Small intestine (tissue), 7 donors: Measurements from ENCODE around the gene GDPD5. TPM values are rescaled to one million over a fixed set of nuclear protein-coding genes. Genes with fewer than 3 reads are reported as not detected.

ENCODE experiments used
- DNase-seq, 2 donors: peaks; one replicate each; pipeline versions ENCODE4 v3.0.0 to v3.0.0-alpha.2; 2013
- FAIRE-seq: peaks from 2 replicates; lab custom pipeline; 2012; peaks lifted over from hg19 to GRCh38; lab: Jason Lieb, UNC
- H3K27ac ChIP-seq, 3 donors: one replicate each; pipeline ENCODE4 v1.5.1; 2013; ENCODE audit warnings: low read length in 2 of 3, mild to moderate bottlenecking in 2 of 3, control low read depth in 1 of 3, inconsistent platforms in 1 of 3, low read depth in 1 of 3, moderate library complexity in 1 of 3
- H3K27me3 ChIP-seq, 3 donors: one replicate each; pipeline ENCODE4 v1.6.1; 2013; ENCODE audit warnings: low read length in 3 of 3, inconsistent platforms in 1 of 3; ENCODE audit not compliant: control insufficient read depth in 3 of 3, insufficient read depth in 3 of 3
- H3K36me3 ChIP-seq, 3 donors: one replicate each; pipeline ENCODE4 v1.6.1; 2013; ENCODE audit warnings: low read length in 3 of 3, inconsistent platforms in 1 of 3, low read depth in 1 of 3, mild to moderate bottlenecking in 1 of 3, moderate library complexity in 1 of 3; ENCODE audit not compliant: control insufficient read depth in 3 of 3, insufficient read depth in 2 of 3
- H3K4me1 ChIP-seq, 3 donors: one replicate each; pipeline ENCODE4 v1.6.1; 2013; ENCODE audit warnings: low read length in 2 of 3, inconsistent platforms in 1 of 3, low read depth in 1 of 3, mild to moderate bottlenecking in 1 of 3, moderate library complexity in 1 of 3; ENCODE audit not compliant: control insufficient read depth in 3 of 3, insufficient read depth in 2 of 3
- H3K4me3 ChIP-seq, 3 donors: one replicate each; pipeline ENCODE4 v1.5.1; 2013; ENCODE audit warnings: low read length in 3 of 3, control low read depth in 1 of 3, inconsistent platforms in 1 of 3, low read depth in 1 of 3, mild to moderate bottlenecking in 1 of 3, moderate library complexity in 1 of 3
- H3K9me3 ChIP-seq, 2 donors: one replicate each; pipeline ENCODE4 v1.6.1; 2013; ENCODE audit warnings: low read depth in 1 of 2, low read length in 1 of 2; ENCODE audit not compliant: control insufficient read depth in 2 of 2, insufficient read depth in 1 of 2
- WGBS, 3 donors: extraction: QIAGEN DNeasy Blood & Tissue Kit; methylation state at CpG; one replicate each; pipeline ENCODE4 v1.1.7; 2013; 5-methylcytosine and 5-hydroxymethylcytosine counted together
- polyA plus RNA-seq, 4 donors: library from polyadenylated mRNA; stranded (reverse) in 3 of 4; unstranded in 1 of 4; fragments of 200-250 nt in 3 of 4; fragments of 120-200 nt in 1 of 4; gene quantifications; one replicate each; pipeline versions ENCODE4 v1.2.1 to v1.2.3, GENCODE V29; 2013
- donor health status: healthy with polysubstance abuse.
- donor health status: control.
- donor health status: control.
- donor health status: Bipolar disorder and iron deficiency.
- donor health status: healthy.

Gene GDPD5
- polyA plus RNA-seq, 4 donors: 1.1 to 82.7 (median 6.1) TPM

- H3K4me1 ChIP-seq: peaks cover 0 to 17% (median 0%) of the 10 kb centered on the region in 3 donors
- peaks cover 23 to 58% (median 33%) of the 10 kb centered on the region in 3 donors for H3K36me3 ChIP-seq
- no peak overlapping the region for H3K27ac ChIP-seq
- H3K27me3 ChIP-seq: no peaks in the 10 kb centered on the region
- H3K4me3 ChIP-seq: no peak overlapping the region
- DNase-seq (no peak), FAIRE-seq (no peak)
- WGBS, 3 donors: 77 to 81% (median 79%) methylated on average over 15 of the region's 15 CpGs
- no peaks in the 10 kb centered on the region for H3K9me3 ChIP-seq
These were observed 121.6 kb downstream of the GDPD5 start for GRCh38 chr11:75403983-75404658.

- DNase-seq: no peak
- no peak for FAIRE-seq
- Histone ChIP-seq H3K9me3 (no peaks in the 10 kb centered on the region), H3K4me1 (peaks cover 0 to 17% (median 0%) of the 10 kb centered on the region in 3 donors), H3K36me3 (peaks cover 21 to 49% (median 33%) of the 10 kb centered on the region in 3 donors), H3K27ac (no peak overlapping the region), H3K27me3 (no peaks in the 10 kb centered on the region), H3K4me3 (no peak overlapping the region)
- WGBS, 3 donors: 50 to 67% (median 63%) methylated on average over 1 of the region's 1 CpG
These were observed 122.7 kb downstream of the GDPD5 start for GRCh38 chr11:75403037-75403436.

- FAIRE-seq (no peak), DNase-seq (no peak)
- no peak overlapping the region for H3K4me3 ChIP-seq
- no peaks in the 10 kb centered on the region for H3K27me3 ChIP-seq
- H3K36me3 ChIP-seq: peaks cover 21 to 46% (median 33%) of the 10 kb centered on the region in 3 donors
- WGBS, 3 donors: 75 to 78% (median 77%) methylated on average over 10 of the region's 10 CpGs
- peaks cover 0 to 17% (median 0%) of the 10 kb centered on the region in 3 donors for H3K4me1 ChIP-seq
- H3K9me3 ChIP-seq: no peaks in the 10 kb centered on the region
- no peak overlapping the region for H3K27ac ChIP-seq
These were observed 123.6 kb downstream of the GDPD5 start for GRCh38 chr11:75402002-75402773.

- peaks cover 11 to 40% (median 25%) of the 10 kb centered on the region in 3 donors for H3K36me3 ChIP-seq
- peaks cover 0 to 17% (median 0%) of the 10 kb centered on the region in 3 donors for H3K4me1 ChIP-seq
- WGBS, 3 donors: 1 to 6% (median 5%) methylated on average over 11 of the region's 11 CpGs
- H3K27ac ChIP-seq: peak overlapping the region; percentile 92 to 99 (median 93)
- no peaks in the 10 kb centered on the region for H3K9me3 ChIP-seq
- no peaks in the 10 kb centered on the region for H3K27me3 ChIP-seq
- peak; percentile 42 to 57 for DNase-seq
- H3K4me3 ChIP-seq: peak overlapping the region; percentile 73 to 83 (median 81)
- no peak for FAIRE-seq
These were observed 125.4 kb downstream of the GDPD5 start for GRCh38 chr11:75400146-75400865.

GRCh38 chr11:75399344-75400145 is 126.2 kb downstream of the GDPD5 start, which contains the start of gene RPS3:
RPS3 (plus strand) TSS chr11:75399518; CDS start chr11:75399548, 30 bp downstream.
- Histone ChIP-seq H3K27me3 (no peaks in the 10 kb centered on the region), H3K4me1 (peaks cover 0 to 17% (median 0%) of the 10 kb centered on the region in 3 donors), H3K36me3 (peaks cover 8 to 32% (median 22%) of the 10 kb centered on the region in 3 donors), H3K27ac (peak within 1 kb of the TSS; percentile 92 to 99 (median 93)), H3K9me3 (no peaks in the 10 kb centered on the region), H3K4me3 (peak within 1 kb of the TSS; percentile 73 to 83 (median 81))
- DNase-seq: peak; percentile 94 to 98
- WGBS, 3 donors: 0 to 1% (median 0%) methylated on average over 48 to 55 of the region's 55 CpGs
- no peak for FAIRE-seq

- H3K27me3 ChIP-seq: no peaks in the 10 kb centered on the region
- no peak overlapping the region for H3K27ac ChIP-seq
- peaks cover 0 to 17% (median 0%) of the 10 kb centered on the region in 3 donors for H3K4me1 ChIP-seq
- DNase-seq: no peak
- no peaks in the 10 kb centered on the region for H3K9me3 ChIP-seq
- no peak overlapping the region for H3K4me3 ChIP-seq
- 74 to 80% (median 76%) methylated on average over 8 of the region's 8 CpGs for WGBS, 3 donors
- H3K36me3 ChIP-seq: peaks cover 5 to 26% (median 16%) of the 10 kb centered on the region in 3 donors
- FAIRE-seq: no peak
These were observed 126.8 kb downstream of the GDPD5 start for GRCh38 chr11:75398906-75399305.

- Histone ChIP-seq H3K27me3 (no peaks in the 10 kb centered on the region), H3K36me3 (no peaks in the 10 kb centered on the region), H3K4me1 (no peaks in the 10 kb centered on the region), H3K4me3 (no peak overlapping the region), H3K9me3 (no peaks in the 10 kb centered on the region), H3K27ac (no peak overlapping the region)
- WGBS, 3 donors: 79 to 87% (median 81%) methylated on average over 8 of the region's 8 CpGs
- no peak for FAIRE-seq
- no peak for DNase-seq
These were observed 131.5 kb downstream of the GDPD5 start for GRCh38 chr11:75394085-75394840.
